NB4 (cell line): ENCODE measurements around the gene RPS10.

Source experiments
- POLR2A ChIP-seq: IDR thresholded peaks from 2 replicates; pipeline ENCODE4 v1.6.1; 2011; ENCODE audit warnings: mild to moderate bottlenecking; ENCODE audit not compliant: insufficient read length; ENCODE audit errors: extremely low read depth
- TF ChIP-seq, protein P1 (sequence below): IDR thresholded peaks from one replicate; pipeline ENCODE4 v1.5.1; 2012; ENCODE audit warnings: low read depth, low read length
- TF ChIP-seq, protein P2 (sequence below): IDR thresholded peaks from 2 replicates; pipeline ENCODE4 v1.6.1; 2011; ENCODE audit warnings: low read depth, low read length

GRCh38 chr6:34393966-34394305, 31.9 kb downstream of the RPS10 start:
- TF ChIP-seq POLR2A: no peak
- TF ChIP-seq, protein P1, sequence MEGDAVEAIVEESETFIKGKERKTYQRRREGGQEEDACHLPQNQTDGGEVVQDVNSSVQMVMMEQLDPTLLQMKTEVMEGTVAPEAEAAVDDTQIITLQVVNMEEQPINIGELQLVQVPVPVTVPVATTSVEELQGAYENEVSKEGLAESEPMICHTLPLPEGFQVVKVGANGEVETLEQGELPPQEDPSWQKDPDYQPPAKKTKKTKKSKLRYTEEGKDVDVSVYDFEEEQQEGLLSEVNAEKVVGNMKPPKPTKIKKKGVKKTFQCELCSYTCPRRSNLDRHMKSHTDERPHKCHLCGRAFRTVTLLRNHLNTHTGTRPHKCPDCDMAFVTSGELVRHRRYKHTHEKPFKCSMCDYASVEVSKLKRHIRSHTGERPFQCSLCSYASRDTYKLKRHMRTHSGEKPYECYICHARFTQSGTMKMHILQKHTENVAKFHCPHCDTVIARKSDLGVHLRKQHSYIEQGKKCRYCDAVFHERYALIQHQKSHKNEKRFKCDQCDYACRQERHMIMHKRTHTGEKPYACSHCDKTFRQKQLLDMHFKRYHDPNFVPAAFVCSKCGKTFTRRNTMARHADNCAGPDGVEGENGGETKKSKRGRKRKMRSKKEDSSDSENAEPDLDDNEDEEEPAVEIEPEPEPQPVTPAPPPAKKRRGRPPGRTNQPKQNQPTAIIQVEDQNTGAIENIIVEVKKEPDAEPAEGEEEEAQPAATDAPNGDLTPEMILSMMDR: no peak
- TF ChIP-seq, protein P2, sequence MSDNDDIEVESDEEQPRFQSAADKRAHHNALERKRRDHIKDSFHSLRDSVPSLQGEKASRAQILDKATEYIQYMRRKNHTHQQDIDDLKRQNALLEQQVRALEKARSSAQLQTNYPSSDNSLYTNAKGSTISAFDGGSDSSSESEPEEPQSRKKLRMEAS: no peak
